ENCODE results near the gene DHFR2. TPM values are rescaled to one million over a fixed set of nuclear protein-coding genes. Genes with fewer than 3 reads are reported as not detected.

DHFR2 gene
- total RNA-seq, 4 donors from 2014 or later: 2.8 to 4.9 (median 3.6) TPM

GRCh38 chr3:94076055-94076454 lies 13.3 kb upstream of the DHFR2 start:
- DNase-seq (ENCODE audit: low spot score) (no peak), ATAC-seq (ENCODE audit: low FRiP score) (no peak)
- no peak for TF ChIP-seq CTCF (IDR thresholded peaks at IDR 0.05)

GRCh38 chr3:94071713-94072284 lies 9.1 kb upstream of the DHFR2 start:
- no peak for TF ChIP-seq CTCF (IDR thresholded peaks at IDR 0.05)
- ATAC-seq (ENCODE audit: low FRiP score): no peak

GRCh38 chr3:94070341-94070911 lies 7.7 kb upstream of the DHFR2 start:
- DNase-seq (ENCODE audit: low spot score) (no peak), ATAC-seq (ENCODE audit: low FRiP score) (no peak)
- TF ChIP-seq CTCF (IDR thresholded peaks at IDR 0.05): no peak

More at GRCh38 chr3:94071713-94072284, 9.1 kb upstream of the DHFR2 start:
- DNase-seq (ENCODE audit: low spot score): no peak

- no peak for DNase-seq (ENCODE audit: low spot score)
- ATAC-seq (ENCODE audit: low FRiP score): no peak
- TF ChIP-seq CTCF (IDR thresholded peaks at IDR 0.05): no peak
Observed at GRCh38 chr3:94069194-94069813, 6.6 kb upstream of the DHFR2 start.

GRCh38 chr3:94066506-94067500 lies 4.1 kb upstream of the DHFR2 start:
- no peak for TF ChIP-seq CTCF (IDR thresholded peaks at IDR 0.05)
- DNase-seq (ENCODE audit: low spot score): no peak
- no peak for ATAC-seq (ENCODE audit: low FRiP score)

GRCh38 chr3:94065819-94066480 lies 3.2 kb upstream of the DHFR2 start:
- DNase-seq (ENCODE audit: low spot score) (no peak), ATAC-seq (ENCODE audit: low FRiP score) (no peak)
- no peak for TF ChIP-seq CTCF (IDR thresholded peaks at IDR 0.05)
